Heart left ventricle (tissue), 16 donors: Measurements from ENCODE around the gene ZC3H13. TPM values are rescaled to one million over a fixed set of nuclear protein-coding genes. Genes with fewer than 3 reads are reported as not detected.

Experiments
- ATAC-seq, 4 donors: fragments of 200-7000 bp; cut with Tn5 transposase; one replicate each; pipeline ENCODE4 v1.9.1; 2020 to 2022; ENCODE audit warnings: moderate library complexity in 4 of 4, mild to moderate bottlenecking in 3 of 4, moderate number of reproducible peaks in 1 of 4
- DNase-seq, 5 donors: peaks; one replicate each; pipeline ENCODE4 v3.0.0-alpha.2; 2020
- H3K27ac ChIP-seq, 12 donors: fragments of 200-600 bp; sonication (generic) in 4 of 12; one replicate each; pipeline versions ENCODE4 v1.5.0 to v1.8.0; 2016 to 2022; ENCODE audit warnings: mild to moderate bottlenecking in 2 of 12
- H3K27me3 ChIP-seq, 9 donors: fragments of 200-600 bp; sonication (generic) in 2 of 9; one replicate each; pipeline versions ENCODE4 v1.5.1 to v1.8.0; 2016 to 2022; ENCODE audit warnings: mild to moderate bottlenecking in 3 of 9
- H3K36me3 ChIP-seq, 9 donors: fragments of 200-600 bp; sonication (generic) in 2 of 9; one replicate each; pipeline versions ENCODE4 v1.5.0 to v1.8.0; 2018 to 2022; ENCODE audit warnings: mild to moderate bottlenecking in 2 of 9
- H3K4me1 ChIP-seq, 12 donors: fragments of 200-600 bp; sonication (generic) in 4 of 12; one replicate each; pipeline versions ENCODE4 v1.5.0 to v1.8.0; 2016 to 2022; ENCODE audit warnings: mild to moderate bottlenecking in 3 of 12
- H3K4me3 ChIP-seq, 12 donors: fragments of 200-600 bp; sonication (generic) in 4 of 12; one replicate each; pipeline versions ENCODE4 v1.5.0 to v1.8.0; 2017 to 2022; ENCODE audit warnings: mild to moderate bottlenecking in 9 of 12, moderate library complexity in 4 of 12
- H3K9me3 ChIP-seq, 12 donors: fragments of 200-600 bp; sonication (generic) in 4 of 12; one replicate each; pipeline versions ENCODE4 v1.5.0 to v1.8.0; 2016 to 2022; ENCODE audit warnings: mild to moderate bottlenecking in 1 of 12
- CTCF ChIP-seq, 12 donors: fragments of 200-600 bp; sonication (generic) in 4 of 12; IDR thresholded peaks; one replicate each; pipeline versions ENCODE4 v1.5.0 to v1.8.0; 2018 to 2022; ENCODE audit warnings: antibody characterized with exemption in 12 of 12, mild to moderate bottlenecking in 5 of 12
- POLR2A ChIP-seq, 2 donors: fragments of 450-650 bp; IDR thresholded peaks; one replicate each; pipeline ENCODE4 v1.6.1; 2017; ENCODE audit warnings: antibody characterized with exemption in 2 of 2, mild to moderate bottlenecking in 2 of 2, moderate library complexity in 2 of 2
- WGBS, 4 donors: extraction: QIAGEN DNeasy Blood & Tissue Kit in 2 of 4; methylation state at CpG; one replicate each; pipeline versions ENCODE4 v1.1.5 to v1.1.7; 2013 to 2018; 5-methylcytosine and 5-hydroxymethylcytosine counted together
- intact Hi-C, 10 donors: fragments of 100-400 bp; cut with DNase I; formaldehyde crosslinking; loops; one replicate each; pipeline versions ENCODE4 v1.11.1 to v1.14.2; 2022
- polyA plus RNA-seq, 2 donors: library from polyadenylated mRNA; stranded (reverse); fragments of 200-250 nt; gene quantifications; one replicate each; pipeline ENCODE4 v1.2.3, GENCODE V29; 2013
- total RNA-seq, 9 donors: library from RNA; depleted of rRNA in 2 of 9; stranded (reverse); fragments of >200 nt in 2 of 9; fragmentation: NEBNext Ultra II Directional in 3 of 9; extraction: Animal tissue kit (Norgen Biotek cat#: 25700) in 3 of 9; gene quantifications; one replicate each; pipeline versions ENCODE4 v1.1.0 to v1.2.4, GENCODE V29; 2016 to 2023
- donor health status: ischemic (EF 13 %, LVEDD 7.1; RV severe dilation, severe dysfunction).
- donor health status: healthy with polysubstance abuse.
- donor health status: DM: no; HTN: yes; CAD: no.
- donor health status: DM: no; HTN: no; CAD: no.
- donor health status: ischemic (EF 25% LVEDD 6.9; RV normal size, moderate dysfunction).
- donor health status: ischemic (EF 25% LVEDD 5.7; RV mildly dilated, moderate dysfunction).
- donor health status: healthy.
- donor health status: DM: yes; HTN: yes; CAD: no.
- donor health status: ischemic (EF 35%, LVEDD 5.7; RV mildly dilated, moderate dysfunction).
- donor health status: nonischemic (EF 11% LVEDD 7.7; RV severe dilation, severe dysfunction).
- donor health status: DM: yes; HTN: yes; CAD: no.
- donor health status: PGD.
- donor health status: ischemic (EF 29% LVEDD 5.4; RV normal size, mild dysfunction).
- donor health status: nonischemic (EF 23%, LVEDD 6.1; RV moderate dilation, normal function).

ZC3H13 gene
- total and polyA plus RNA-seq, 11 donors, result 14.6 to 53.3 (median 36.7) TPM

GRCh38 chr13:46101002-46101401 lies 48.5 kb upstream of the ZC3H13 start:
- Histone ChIP-seq H3K9me3 (no peaks in the 10 kb centered on the region), H3K27me3 (no peaks in the 10 kb centered on the region), H3K4me1 (peaks cover 0 to 14% (median 0%) of the 10 kb centered on the region in 12 donors), H3K27ac (no peak overlapping the region), H3K4me3 (no peak overlapping the region), H3K36me3 (no peaks in the 10 kb centered on the region)
- ATAC-seq (no peak), DNase-seq (no peak)
- TF ChIP-seq CTCF (IDR thresholded peaks at IDR 0.05) (no peak), POLR2A (IDR thresholded peaks at IDR 0.05) (no peak)
- intact Hi-C loops, result no loop called here
- WGBS, 4 donors, result 81 to 88% (median 87%) methylated on average over 4 of the region's 4 CpGs

DNA sequence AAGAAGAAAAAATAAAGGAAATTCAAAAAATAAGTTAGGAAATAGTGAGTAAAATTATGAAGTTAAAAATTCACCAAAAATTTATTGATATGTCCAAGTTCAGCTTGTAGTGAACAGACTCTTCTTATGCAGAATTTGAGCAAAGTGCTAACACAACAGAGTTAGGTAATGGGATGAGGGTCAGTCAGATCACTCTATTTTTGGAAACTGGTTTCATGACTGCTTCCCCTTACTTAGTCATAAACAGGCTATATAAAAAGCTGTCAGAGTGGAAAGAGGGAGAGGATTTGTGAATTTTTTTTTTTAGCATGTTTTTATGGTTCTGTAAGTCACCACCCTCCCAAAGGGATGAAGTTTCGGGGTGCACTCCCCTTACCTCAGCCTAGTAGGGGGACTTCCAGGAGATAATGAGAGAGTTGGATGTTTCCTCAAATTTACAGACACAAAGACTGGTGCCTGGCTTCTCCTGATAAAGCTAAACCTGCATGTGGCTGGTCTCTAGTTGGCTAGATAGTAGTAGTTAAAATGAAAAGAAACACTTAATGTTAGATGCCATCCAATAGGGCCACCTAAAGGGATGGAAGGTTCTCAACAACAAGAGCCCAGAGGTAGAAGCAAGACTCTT lies 47.8 kb upstream of the ZC3H13 start:
- H3K27me3 ChIP-seq, result no peaks in the 10 kb centered on the region
- intact Hi-C loops, result no loop called here
- H3K4me3 ChIP-seq, result no peak overlapping the region
- no peak overlapping the region for H3K27ac ChIP-seq
- TF ChIP-seq POLR2A (IDR thresholded peaks at IDR 0.05) (no peak), CTCF (IDR thresholded peaks at IDR 0.05) (no peak)
- DNase-seq, result no peak
- ATAC-seq, result peak in 2 of 4 donors; percentile 42 to 54
- H3K9me3 ChIP-seq, result no peaks in the 10 kb centered on the region
- no peaks in the 10 kb centered on the region for H3K36me3 ChIP-seq
- peaks cover 0 to 14% (median 0%) of the 10 kb centered on the region in 12 donors for H3K4me1 ChIP-seq
- 71 to 88% (median 74%) methylated on average over 1 of the region's 1 CpG for WGBS, 4 donors

GRCh38 chr13:46097663-46098062 lies 45.1 kb upstream of the ZC3H13 start:
- 87 to 94% (median 93%) methylated on average over 4 of the region's 4 CpGs for whole genome bisulfite sequencing, 4 donors
- Histone ChIP-seq H3K36me3 (no peaks in the 10 kb centered on the region), H3K4me3 (no peak overlapping the region), H3K9me3 (no peaks in the 10 kb centered on the region), H3K27me3 (no peaks in the 10 kb centered on the region), H3K4me1 (peaks cover 0 to 14% (median 0%) of the 10 kb centered on the region in 12 donors), H3K27ac (no peak overlapping the region)
- TF ChIP-seq CTCF (IDR thresholded peaks at IDR 0.05) (no peak), POLR2A (IDR thresholded peaks at IDR 0.05) (no peak)
- ATAC-seq (no peak), DNase-seq (no peak)
- intact Hi-C loops, result no loop called here

DNA sequence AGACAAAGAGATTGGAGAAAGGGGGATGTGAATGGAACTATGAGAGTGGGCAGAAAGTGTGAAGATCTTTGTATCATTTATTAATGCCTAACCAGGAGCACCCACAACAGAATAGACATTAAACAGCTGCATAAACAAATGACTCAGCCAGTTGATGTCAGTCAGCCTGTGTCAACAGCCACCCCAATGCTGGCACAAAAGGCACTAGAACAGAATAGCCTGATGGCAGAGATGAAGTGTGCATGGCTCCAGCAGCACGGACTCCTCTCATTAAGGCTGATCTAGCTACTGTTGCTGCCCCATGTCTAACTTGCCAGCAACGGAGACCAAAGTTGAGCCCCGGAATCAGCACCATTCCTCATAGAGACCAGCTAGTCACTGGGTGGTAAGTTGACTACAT lies 44.5 kb upstream of the ZC3H13 start:
- ATAC-seq (no peak), DNase-seq (no peak)
- H3K9me3 ChIP-seq, result no peaks in the 10 kb centered on the region
- H3K4me3 ChIP-seq, result no peak overlapping the region
- 73 to 88% (median 85%) methylated on average over 3 of the region's 3 CpGs for WGBS, 4 donors
- peaks cover 0 to 11% (median 0%) of the 10 kb centered on the region in 12 donors for H3K4me1 ChIP-seq
- no peak overlapping the region for H3K27ac ChIP-seq
- intact Hi-C loops, result no loop called here
- H3K27me3 ChIP-seq, result no peaks in the 10 kb centered on the region
- no peaks in the 10 kb centered on the region for H3K36me3 ChIP-seq
- TF ChIP-seq CTCF (IDR thresholded peaks at IDR 0.05) (no peak), POLR2A (IDR thresholded peaks at IDR 0.05) (no peak)
